BE2C (cell line): ENCODE measurements around the gene XPO5. TPM values are rescaled to one million over a fixed set of nuclear protein-coding genes. Genes with fewer than 3 reads are reported as not detected.

ENCODE experiments used
- DNase-seq: peaks from one replicate; pipeline ENCODE4 v3.0.0-alpha.2; 2020
- H3K27me3 ChIP-seq: fragments of 250-450 bp; sonication (Bioruptor Pico); 2 replicates; pipeline ENCODE4 v1.5.1; 2020; ENCODE audit warnings: mild to moderate bottlenecking
- H3K36me3 ChIP-seq: fragments of 250-450 bp; sonication (Bioruptor Pico); 2 replicates; pipeline ENCODE4 v1.5.1; 2020; ENCODE audit warnings: mild to moderate bottlenecking
- H3K4me1 ChIP-seq: fragments of 250-450 bp; sonication (Bioruptor Pico); 2 replicates; pipeline ENCODE4 v1.5.1; 2020
- H3K4me3 ChIP-seq: 2 replicates; pipeline ENCODE4 v1.5.1; 2011; ENCODE audit warnings: low read depth, low read length
- H3K9me3 ChIP-seq: fragments of 250-450 bp; sonication (Bioruptor Pico); 2 replicates; pipeline ENCODE4 v1.5.1; 2020
- polyA plus RNA-seq: library from polyadenylated mRNA; unstranded; fragments of >200 nt; gene quantifications from one replicate; pipeline ENCODE4 v1.2.1, GENCODE V29; 2012; ENCODE audit warnings: low read depth, missing spikeins; ENCODE audit not compliant: insufficient read length, insufficient read depth
- TF ChIP-seq, protein P1 (sequence below): IDR thresholded peaks from 2 replicates; pipeline ENCODE4 v1.5.1; 2012; ENCODE audit warnings: mild to moderate bottlenecking, low read depth, low read length

The XPO5 gene
- polyA plus RNA-seq, result 95.2 TPM

DNA sequence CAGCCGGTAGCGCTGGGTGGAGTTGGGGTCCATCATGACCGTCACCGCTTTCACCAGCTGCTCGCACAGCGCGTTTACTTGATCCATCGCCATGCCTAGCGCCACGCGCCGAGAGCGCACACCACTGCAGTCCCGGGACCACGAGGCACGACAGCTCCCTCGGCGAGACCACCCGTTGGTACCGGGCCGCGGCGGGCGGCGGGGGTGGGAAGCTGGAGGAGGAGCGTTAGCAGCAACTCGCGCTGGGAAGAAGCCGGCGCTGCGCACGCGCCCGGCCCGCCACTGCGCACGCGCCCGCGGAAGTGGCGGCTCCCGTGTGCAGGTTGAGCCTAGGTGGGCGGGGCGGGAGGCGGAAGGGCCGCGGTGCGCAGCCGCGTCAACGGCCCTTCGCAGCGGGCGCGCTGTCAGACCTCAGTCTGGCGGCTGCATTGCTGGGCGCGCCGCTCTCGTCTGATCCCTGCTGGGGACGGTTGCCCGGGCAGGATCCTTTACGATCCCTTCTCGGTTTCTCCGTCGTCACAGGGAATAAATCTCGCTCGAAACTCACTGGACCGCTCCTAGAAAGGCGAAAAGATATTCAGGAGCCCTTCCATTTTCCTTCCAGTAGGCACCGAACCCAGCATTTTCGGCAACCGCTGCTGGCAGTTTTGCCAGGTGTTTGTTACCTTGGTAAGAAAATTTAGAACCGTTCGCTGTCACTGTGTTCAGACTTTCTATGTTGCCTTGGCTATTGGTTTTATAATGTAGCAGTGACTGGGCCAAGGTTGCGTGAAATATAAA, at the start of gene XPO5, which contains the start of gene POLH:
TSS of gene XPO5 (minus strand) at position 267 of the 780 bp plus-strand sequence. CDS start at position 93, 174 bp downstream.
TSS of gene POLH (plus strand) at position 414 of the 780 bp plus-strand sequence. CDS start 6,135 bp downstream, outside the sequence.
- Histone ChIP-seq H3K27me3 (no peaks in the 10 kb centered on the region), H3K9me3 (no peaks in the 10 kb centered on the region), H3K36me3 (peaks cover 25% of the 10 kb centered on the region), H3K4me1 (peaks cover 12% of the 10 kb centered on the region), H3K4me3 (peak within 1 kb of the TSS; percentile 100)
- TF ChIP-seq, protein P1, sequence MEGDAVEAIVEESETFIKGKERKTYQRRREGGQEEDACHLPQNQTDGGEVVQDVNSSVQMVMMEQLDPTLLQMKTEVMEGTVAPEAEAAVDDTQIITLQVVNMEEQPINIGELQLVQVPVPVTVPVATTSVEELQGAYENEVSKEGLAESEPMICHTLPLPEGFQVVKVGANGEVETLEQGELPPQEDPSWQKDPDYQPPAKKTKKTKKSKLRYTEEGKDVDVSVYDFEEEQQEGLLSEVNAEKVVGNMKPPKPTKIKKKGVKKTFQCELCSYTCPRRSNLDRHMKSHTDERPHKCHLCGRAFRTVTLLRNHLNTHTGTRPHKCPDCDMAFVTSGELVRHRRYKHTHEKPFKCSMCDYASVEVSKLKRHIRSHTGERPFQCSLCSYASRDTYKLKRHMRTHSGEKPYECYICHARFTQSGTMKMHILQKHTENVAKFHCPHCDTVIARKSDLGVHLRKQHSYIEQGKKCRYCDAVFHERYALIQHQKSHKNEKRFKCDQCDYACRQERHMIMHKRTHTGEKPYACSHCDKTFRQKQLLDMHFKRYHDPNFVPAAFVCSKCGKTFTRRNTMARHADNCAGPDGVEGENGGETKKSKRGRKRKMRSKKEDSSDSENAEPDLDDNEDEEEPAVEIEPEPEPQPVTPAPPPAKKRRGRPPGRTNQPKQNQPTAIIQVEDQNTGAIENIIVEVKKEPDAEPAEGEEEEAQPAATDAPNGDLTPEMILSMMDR, result peak; percentile 45
- DNase-seq, result peak; percentile 96

DNA sequence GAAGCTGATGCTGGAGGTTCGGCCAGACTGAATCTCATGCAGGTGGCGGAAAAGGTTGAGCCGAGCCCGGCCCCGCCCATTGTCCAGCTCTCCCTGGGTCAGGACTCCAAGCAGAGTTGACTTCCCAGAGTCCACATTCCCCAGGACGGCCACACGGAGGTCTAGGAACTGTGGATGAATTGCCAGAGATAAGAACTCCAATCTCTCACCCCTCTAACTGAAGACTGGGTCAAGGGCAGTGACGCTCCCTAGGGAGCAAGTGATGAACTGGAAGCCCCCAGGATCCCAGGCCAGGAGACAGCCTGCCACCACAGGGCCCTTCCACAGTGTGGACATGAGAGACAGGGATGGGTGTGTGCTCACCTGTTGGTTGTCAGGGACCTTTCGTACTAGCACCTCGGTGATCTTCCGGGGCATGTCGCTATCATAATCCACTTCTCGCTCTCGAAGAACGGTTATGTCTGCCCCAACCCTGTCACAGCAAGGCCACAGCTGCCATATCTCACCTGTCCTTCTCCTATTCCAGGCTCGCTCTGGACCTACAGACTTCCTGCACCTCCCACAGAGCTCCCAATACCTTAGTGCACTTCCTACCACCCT, 49.7 kb upstream of the XPO5 start:
- Histone ChIP-seq H3K36me3 (peaks cover 52% of the 10 kb centered on the region), H3K4me3 (no peak overlapping the region), H3K27me3 (no peaks in the 10 kb centered on the region), H3K9me3 (no peaks in the 10 kb centered on the region), H3K4me1 (peaks cover 11% of the 10 kb centered on the region; the same call in 1 of the 2 replicates)
- DNase-seq, result no peak
- TF ChIP-seq, protein P1, result no peak

DNA sequence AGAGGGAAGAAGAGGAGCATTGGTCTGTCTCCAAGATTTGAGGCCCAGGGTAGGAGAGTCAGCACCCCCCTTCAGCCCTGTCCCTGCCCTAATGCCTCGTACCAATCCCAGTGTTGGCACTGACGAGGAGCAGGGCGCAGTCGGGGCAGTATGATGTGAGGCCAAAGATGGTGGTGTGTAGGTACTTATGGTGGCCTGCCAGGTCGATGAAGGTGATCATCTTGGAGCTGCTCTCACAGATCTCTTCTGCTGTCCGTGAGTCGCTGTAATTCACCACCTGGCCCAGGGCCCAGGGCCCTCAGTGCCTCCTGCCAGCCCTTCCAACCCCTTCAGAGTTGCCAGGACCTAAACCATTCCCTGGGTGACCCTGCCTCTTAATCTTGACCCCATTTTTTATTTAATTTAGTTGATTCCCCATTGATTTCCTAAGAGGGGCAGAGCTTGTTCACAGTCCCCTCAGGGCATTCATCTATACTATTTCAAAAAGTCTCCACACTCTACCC, 49.0 kb upstream of the XPO5 start:
- Histone ChIP-seq H3K9me3 (no peaks in the 10 kb centered on the region), H3K36me3 (peaks cover 52% of the 10 kb centered on the region), H3K27me3 (no peaks in the 10 kb centered on the region), H3K4me3 (no peak overlapping the region), H3K4me1 (peaks cover 9% of the 10 kb centered on the region; the same call in 1 of the 2 replicates)
- TF ChIP-seq, protein P1, result no peak
- no peak for DNase-seq

DNA sequence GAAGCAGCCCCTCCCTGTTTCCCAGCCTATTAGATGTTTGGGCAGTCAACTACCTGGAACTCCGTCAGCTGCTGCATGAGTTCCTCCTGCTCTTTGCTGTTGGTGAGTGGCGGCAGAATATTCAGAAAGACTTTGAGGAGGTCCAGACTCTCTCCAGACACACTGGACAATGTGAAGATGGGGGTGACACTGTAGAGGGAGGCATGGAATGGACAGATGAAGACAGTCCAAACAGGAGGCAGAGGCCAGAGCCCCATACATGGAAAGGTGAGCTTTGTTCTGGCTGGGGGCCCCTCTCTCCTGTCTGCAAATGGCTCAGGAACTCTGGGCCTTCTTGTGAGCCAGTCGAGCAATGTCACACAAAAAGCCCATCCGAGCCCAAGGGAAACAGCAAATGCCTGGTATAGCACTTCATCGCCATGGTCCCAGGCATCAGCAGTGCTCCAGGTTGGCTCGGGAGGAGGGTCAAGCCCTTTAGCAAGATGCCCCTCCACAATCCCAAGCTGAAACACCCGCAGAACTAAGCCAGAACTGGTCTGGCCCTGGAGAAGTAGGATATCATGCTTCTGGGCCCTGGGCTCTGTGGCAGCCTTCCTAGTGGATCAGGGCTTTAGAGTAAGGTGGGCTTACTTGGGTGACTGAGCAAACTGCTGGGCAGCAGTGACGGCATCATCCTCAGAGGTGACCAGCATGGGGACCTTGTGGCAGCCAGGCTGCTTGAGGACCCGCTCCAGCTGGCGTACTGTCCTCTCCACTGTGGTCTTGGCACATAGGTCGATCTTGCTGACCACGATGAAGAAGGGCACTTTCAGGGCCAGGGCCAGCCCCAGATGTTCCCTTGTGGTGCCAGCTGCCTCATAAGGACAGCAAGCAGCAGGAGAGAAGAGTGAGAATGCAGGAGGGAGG, 48.3 kb upstream of the XPO5 start:
- peaks cover 9% of the 10 kb centered on the region; the same call in 1 of the 2 replicates for H3K4me1 ChIP-seq
- no peak for DNase-seq
- no peak overlapping the region for H3K4me3 ChIP-seq
- no peaks in the 10 kb centered on the region for H3K9me3 ChIP-seq
- H3K36me3 ChIP-seq, result peaks cover 52% of the 10 kb centered on the region
- H3K27me3 ChIP-seq, result no peaks in the 10 kb centered on the region
- TF ChIP-seq, protein P1, result no peak

DNA sequence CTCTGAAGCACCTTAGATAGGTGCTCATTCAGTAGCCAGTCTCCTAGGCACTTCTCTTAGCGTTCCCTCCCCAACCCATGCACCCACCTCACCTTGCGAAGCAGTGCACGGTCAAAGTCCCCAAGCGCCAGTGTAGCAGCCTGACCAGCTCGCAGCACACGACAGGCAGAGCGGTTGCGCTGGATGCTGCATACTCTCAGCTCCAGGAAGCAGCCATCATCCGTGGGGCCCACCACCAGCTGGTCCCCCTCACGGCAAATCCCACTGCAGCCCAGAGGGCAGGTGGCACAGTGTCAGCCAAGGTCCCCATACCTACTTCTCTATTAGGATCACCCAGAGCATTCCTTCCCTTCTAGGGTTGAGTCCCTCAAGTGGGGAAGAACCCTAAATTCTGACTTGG, 46.7 kb upstream of the XPO5 start:
- H3K4me3 ChIP-seq, result no peak overlapping the region
- no peak for DNase-seq
- H3K36me3 ChIP-seq, result peaks cover 52% of the 10 kb centered on the region
- H3K27me3 ChIP-seq, result no peaks in the 10 kb centered on the region
- TF ChIP-seq, protein P1, result no peak
- H3K9me3 ChIP-seq, result no peaks in the 10 kb centered on the region
- H3K4me1 ChIP-seq, result peaks cover 7% of the 10 kb centered on the region; the same call in 1 of the 2 replicates
